PFSK-1 (cell line): ENCODE measurements around the gene KIRREL3.

Experiments used
- FOXP2 ChIP-seq: optimal IDR thresholded peaks from 2 replicates; pipeline ENCODE3; 2011; ENCODE audit warnings: borderline replicate concordance, control low read depth, inconsistent platforms; ENCODE audit not compliant: insufficient read depth; ENCODE audit errors: extremely low read length, extremely low read depth
- POLR2AphosphoS5 ChIP-seq: IDR thresholded peaks from 2 replicates; pipeline ENCODE4 v1.6.1; 2012; ENCODE audit warnings: low read depth, mild to moderate bottlenecking, control low read depth, low read length, moderate library complexity
- SIN3A ChIP-seq: IDR thresholded peaks from 2 replicates; pipeline ENCODE4 v1.6.1; 2012; ENCODE audit warnings: mild to moderate bottlenecking, low read length, moderate library complexity, borderline replicate concordance; ENCODE audit not compliant: insufficient read depth
- TAF1 ChIP-seq: IDR thresholded peaks from 2 replicates; pipeline ENCODE4 v1.6.1; 2012; ENCODE audit warnings: low read length, control low read depth, borderline replicate concordance; ENCODE audit not compliant: insufficient read depth
- TF ChIP-seq, protein P1 (sequence below), 2 experiments: IDR thresholded peaks; 2 replicates each; pipeline versions ENCODE4 v1.6.1 to v1.8.0; 2011 to 2012; ENCODE audit warnings: low read depth in 2 of 2, low read length in 2 of 2, control low read depth in 1 of 2, inconsistent platforms in 1 of 2, mild to moderate bottlenecking in 1 of 2, moderate library complexity in 1 of 2; ENCODE audit not compliant: insufficient read depth in 1 of 2

Gene KIRREL3

GRCh38 chr11:126523441-126524205 is 476.9 kb downstream of the KIRREL3 start:
- TF ChIP-seq SIN3A (no peak), FOXP2 (no peak), POLR2AphosphoS5 (no peak), TAF1 (no peak)
- TF ChIP-seq, protein P1, sequence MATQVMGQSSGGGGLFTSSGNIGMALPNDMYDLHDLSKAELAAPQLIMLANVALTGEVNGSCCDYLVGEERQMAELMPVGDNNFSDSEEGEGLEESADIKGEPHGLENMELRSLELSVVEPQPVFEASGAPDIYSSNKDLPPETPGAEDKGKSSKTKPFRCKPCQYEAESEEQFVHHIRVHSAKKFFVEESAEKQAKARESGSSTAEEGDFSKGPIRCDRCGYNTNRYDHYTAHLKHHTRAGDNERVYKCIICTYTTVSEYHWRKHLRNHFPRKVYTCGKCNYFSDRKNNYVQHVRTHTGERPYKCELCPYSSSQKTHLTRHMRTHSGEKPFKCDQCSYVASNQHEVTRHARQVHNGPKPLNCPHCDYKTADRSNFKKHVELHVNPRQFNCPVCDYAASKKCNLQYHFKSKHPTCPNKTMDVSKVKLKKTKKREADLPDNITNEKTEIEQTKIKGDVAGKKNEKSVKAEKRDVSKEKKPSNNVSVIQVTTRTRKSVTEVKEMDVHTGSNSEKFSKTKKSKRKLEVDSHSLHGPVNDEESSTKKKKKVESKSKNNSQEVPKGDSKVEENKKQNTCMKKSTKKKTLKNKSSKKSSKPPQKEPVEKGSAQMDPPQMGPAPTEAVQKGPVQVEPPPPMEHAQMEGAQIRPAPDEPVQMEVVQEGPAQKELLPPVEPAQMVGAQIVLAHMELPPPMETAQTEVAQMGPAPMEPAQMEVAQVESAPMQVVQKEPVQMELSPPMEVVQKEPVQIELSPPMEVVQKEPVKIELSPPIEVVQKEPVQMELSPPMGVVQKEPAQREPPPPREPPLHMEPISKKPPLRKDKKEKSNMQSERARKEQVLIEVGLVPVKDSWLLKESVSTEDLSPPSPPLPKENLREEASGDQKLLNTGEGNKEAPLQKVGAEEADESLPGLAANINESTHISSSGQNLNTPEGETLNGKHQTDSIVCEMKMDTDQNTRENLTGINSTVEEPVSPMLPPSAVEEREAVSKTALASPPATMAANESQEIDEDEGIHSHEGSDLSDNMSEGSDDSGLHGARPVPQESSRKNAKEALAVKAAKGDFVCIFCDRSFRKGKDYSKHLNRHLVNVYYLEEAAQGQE (IDR thresholded peaks at IDR 0.05; ENCODE audit: insufficient read depth in 1 of 2, low read depth in 2 of 2, low read length in 2 of 2) = no peak

DNA sequence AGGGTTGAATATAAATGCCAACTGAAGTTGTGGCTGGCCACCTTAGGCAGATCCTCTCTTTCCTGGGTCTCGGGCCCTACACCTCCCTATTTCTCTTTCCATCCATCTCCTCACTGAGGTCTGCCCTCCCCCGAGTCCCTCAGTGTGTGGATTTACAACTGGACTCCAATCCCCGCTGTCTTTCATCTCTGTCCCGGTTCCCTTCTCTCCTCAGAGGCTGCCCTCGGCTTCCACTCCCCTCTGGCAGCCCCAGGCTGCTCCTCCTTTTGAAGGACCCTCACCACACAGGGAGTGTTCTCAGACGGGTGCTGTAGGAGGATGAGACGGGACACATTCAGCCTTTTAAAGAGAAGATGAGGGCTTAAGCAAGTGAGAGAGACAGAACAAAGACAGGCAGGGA is 478.0 kb downstream of the KIRREL3 start:
- TF ChIP-seq POLR2AphosphoS5 = no peak
- no peak for TF ChIP-seq SIN3A
- TF ChIP-seq TAF1 = no peak

DNA sequence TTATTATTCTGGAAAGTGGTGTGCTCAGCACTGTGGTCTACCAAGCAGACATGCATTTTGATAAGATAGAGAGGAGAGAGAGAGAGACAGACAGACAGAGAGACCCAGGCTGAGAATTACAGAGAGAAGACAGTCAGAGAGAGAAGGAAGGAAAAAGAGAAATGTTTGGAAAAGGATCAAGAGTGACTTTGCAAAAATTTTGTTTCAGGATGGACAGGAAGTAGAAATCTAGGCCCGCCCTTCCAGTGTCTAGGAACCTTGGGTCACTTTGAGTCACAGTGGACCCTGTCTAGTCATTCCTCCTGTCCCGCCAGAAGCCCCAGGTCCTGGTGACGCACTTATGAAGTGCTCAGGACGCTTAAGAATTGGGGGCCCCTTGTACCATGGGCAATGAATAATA is 478.4 kb downstream of the KIRREL3 start:
- no peak for TF ChIP-seq SIN3A
- TF ChIP-seq FOXP2 = no peak
- TF ChIP-seq, protein P1 (IDR thresholded peaks at IDR 0.05; ENCODE audit: insufficient read depth in 1 of 2, low read depth in 2 of 2, low read length in 2 of 2) = no peak
- TF ChIP-seq TAF1 = no peak
- no peak for TF ChIP-seq POLR2AphosphoS5

DNA sequence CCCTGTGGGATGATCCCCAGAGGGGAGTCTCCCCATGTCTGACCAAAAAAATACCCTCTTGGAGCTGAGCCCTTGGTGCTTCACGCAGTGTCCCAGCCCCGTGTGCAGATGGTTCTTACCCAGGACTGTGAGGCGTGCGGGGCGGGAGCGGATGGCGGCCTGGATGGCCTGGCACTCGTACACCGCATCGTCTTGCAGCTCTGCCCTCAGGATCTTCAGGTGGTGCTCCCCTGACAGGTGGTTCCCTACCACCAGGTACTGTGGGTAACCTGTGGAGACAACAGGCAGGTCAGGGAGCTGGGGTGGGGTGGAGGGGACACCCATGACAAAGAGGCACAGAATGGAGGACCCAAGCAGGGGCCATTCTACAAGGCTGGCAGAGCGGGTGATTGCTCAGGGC is 479.4 kb downstream of the KIRREL3 start:
- no peak for TF ChIP-seq SIN3A
- no peak for TF ChIP-seq POLR2AphosphoS5
- TF ChIP-seq, protein P1 (IDR thresholded peaks at IDR 0.05; ENCODE audit: insufficient read depth in 1 of 2, low read depth in 2 of 2, low read length in 2 of 2) = no peak
- no peak for TF ChIP-seq FOXP2
- TF ChIP-seq TAF1 = no peak

GRCh38 chr11:126519764-126520734 is 480.5 kb downstream of the KIRREL3 start:
- TF ChIP-seq SIN3A (no peak), TAF1 (no peak), POLR2AphosphoS5 (no peak), FOXP2 (no peak)
- TF ChIP-seq, protein P1 (IDR thresholded peaks at IDR 0.05; ENCODE audit: insufficient read depth in 1 of 2, low read depth in 2 of 2, low read length in 2 of 2) = no peak
